ENCODE measurements around the gene GPR176. TPM values are rescaled to one million over a fixed set of nuclear protein-coding genes. Genes with fewer than 3 reads are reported as not detected.

Gene GPR176
- polyA plus RNA-seq, 1 donor from 2014 or later = 8.3 TPM

GRCh38 chr15:39968273-39969001, 48.4 kb upstream of the GPR176 start:
- Histone ChIP-seq H3K9ac (ENCODE audit: low read length) (no peak overlapping the region), H3K27ac (ENCODE audit: low read length) (no peak overlapping the region), H3K4me2 (ENCODE audit: low read length) (no peak overlapping the region), H3K27me3 (ENCODE audit: insufficient read depth, low read depth, low read length) (no peaks in the 10 kb centered on the region), H3K36me3 (ENCODE audit: insufficient read depth, low read length) (no peaks in the 10 kb centered on the region), H3F3A (ENCODE audit: insufficient read depth, low read length, poor library complexity, severe bottlenecking) (no peaks in the 10 kb centered on the region), H2AFZ (ENCODE audit: low read depth, low read length) (no peak overlapping the region), H3K4me3 (ENCODE audit: low read length) (no peak overlapping the region), H3K9me3 (ENCODE audit: low read length) (no peaks in the 10 kb centered on the region), H4K20me1 (ENCODE audit: insufficient read depth) (no peaks in the 10 kb centered on the region), H3K79me2 (replicated peaks; ENCODE audit: insufficient read depth, low read length) (no peaks in the 10 kb centered on the region), H3K9me2 (ENCODE audit: insufficient read depth, low read length) (no peaks in the 10 kb centered on the region)
- no peak for TF ChIP-seq SMC3 (conservative IDR thresholded peaks at IDR 0.05; ENCODE audit: poor library complexity)
- TF ChIP-seq EP300 (conservative IDR thresholded peaks at IDR 0.05; ENCODE audit: poor library complexity, severe bottlenecking) = no peak
- no peak for TF ChIP-seq EZH2 (IDR thresholded peaks at IDR 0.05; ENCODE audit: borderline replicate concordance, insufficient read depth, low read length, poor library complexity, severe bottlenecking)
- TF ChIP-seq, protein P1, sequence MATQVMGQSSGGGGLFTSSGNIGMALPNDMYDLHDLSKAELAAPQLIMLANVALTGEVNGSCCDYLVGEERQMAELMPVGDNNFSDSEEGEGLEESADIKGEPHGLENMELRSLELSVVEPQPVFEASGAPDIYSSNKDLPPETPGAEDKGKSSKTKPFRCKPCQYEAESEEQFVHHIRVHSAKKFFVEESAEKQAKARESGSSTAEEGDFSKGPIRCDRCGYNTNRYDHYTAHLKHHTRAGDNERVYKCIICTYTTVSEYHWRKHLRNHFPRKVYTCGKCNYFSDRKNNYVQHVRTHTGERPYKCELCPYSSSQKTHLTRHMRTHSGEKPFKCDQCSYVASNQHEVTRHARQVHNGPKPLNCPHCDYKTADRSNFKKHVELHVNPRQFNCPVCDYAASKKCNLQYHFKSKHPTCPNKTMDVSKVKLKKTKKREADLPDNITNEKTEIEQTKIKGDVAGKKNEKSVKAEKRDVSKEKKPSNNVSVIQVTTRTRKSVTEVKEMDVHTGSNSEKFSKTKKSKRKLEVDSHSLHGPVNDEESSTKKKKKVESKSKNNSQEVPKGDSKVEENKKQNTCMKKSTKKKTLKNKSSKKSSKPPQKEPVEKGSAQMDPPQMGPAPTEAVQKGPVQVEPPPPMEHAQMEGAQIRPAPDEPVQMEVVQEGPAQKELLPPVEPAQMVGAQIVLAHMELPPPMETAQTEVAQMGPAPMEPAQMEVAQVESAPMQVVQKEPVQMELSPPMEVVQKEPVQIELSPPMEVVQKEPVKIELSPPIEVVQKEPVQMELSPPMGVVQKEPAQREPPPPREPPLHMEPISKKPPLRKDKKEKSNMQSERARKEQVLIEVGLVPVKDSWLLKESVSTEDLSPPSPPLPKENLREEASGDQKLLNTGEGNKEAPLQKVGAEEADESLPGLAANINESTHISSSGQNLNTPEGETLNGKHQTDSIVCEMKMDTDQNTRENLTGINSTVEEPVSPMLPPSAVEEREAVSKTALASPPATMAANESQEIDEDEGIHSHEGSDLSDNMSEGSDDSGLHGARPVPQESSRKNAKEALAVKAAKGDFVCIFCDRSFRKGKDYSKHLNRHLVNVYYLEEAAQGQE (IDR thresholded peaks at IDR 0.05; ENCODE audit: borderline replicate concordance) = no peak
- TF ChIP-seq POLR2AphosphoS5 (IDR thresholded peaks at IDR 0.05) = no peak
- no peak for TF ChIP-seq MXI1 (conservative IDR thresholded peaks at IDR 0.05; ENCODE audit: poor library complexity, severe bottlenecking)
- no peak for TF ChIP-seq RAD21 (conservative IDR thresholded peaks at IDR 0.05)
- TF ChIP-seq CTCF (IDR thresholded peaks at IDR 0.05; ENCODE audit: poor library complexity, severe bottlenecking) = no peak
- no peak for TF ChIP-seq TAF1 (IDR thresholded peaks at IDR 0.05; ENCODE audit: low read depth)

DNA sequence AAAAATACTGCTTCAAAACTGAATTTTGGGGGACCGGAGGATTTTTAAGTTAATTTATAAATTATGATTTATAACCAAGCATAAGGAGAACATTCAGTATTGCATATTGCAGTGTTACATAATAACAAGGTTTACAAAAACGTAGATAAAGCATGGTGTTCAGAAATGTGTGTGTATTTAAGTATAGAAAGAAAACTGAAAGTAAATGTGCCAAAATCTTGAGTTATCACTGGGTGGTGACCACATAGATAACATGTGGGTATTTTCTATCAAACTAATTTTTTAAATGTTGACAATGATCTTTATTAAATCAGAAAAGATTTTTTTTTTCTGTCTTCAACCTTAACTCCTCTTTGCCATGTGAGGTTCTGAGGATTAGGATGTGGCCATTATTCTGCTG, 46.5 kb upstream of the GPR176 start:
- Histone ChIP-seq H2AFZ (ENCODE audit: low read depth, low read length) (no peak overlapping the region), H3K79me2 (replicated peaks; ENCODE audit: insufficient read depth, low read length) (no peaks in the 10 kb centered on the region), H3K36me3 (ENCODE audit: insufficient read depth, low read length) (no peaks in the 10 kb centered on the region), H3K9me3 (ENCODE audit: low read length) (no peaks in the 10 kb centered on the region), H3K9me2 (ENCODE audit: insufficient read depth, low read length) (no peaks in the 10 kb centered on the region), H3K4me3 (ENCODE audit: low read length) (no peak overlapping the region), H3K27ac (ENCODE audit: low read length) (no peak overlapping the region), H3K27me3 (ENCODE audit: insufficient read depth, low read depth, low read length) (no peaks in the 10 kb centered on the region), H4K20me1 (ENCODE audit: insufficient read depth) (no peaks in the 10 kb centered on the region), H3F3A (ENCODE audit: insufficient read depth, low read length, poor library complexity, severe bottlenecking) (no peaks in the 10 kb centered on the region), H3K9ac (ENCODE audit: low read length) (no peak overlapping the region), H3K4me2 (ENCODE audit: low read length) (no peak overlapping the region)
- TF ChIP-seq EZH2 (IDR thresholded peaks at IDR 0.05; ENCODE audit: borderline replicate concordance, insufficient read depth, low read length, poor library complexity, severe bottlenecking) = no peak
- TF ChIP-seq, protein P1 (IDR thresholded peaks at IDR 0.05; ENCODE audit: borderline replicate concordance) = no peak
- no peak for TF ChIP-seq MXI1 (conservative IDR thresholded peaks at IDR 0.05; ENCODE audit: poor library complexity, severe bottlenecking)
- no peak for TF ChIP-seq TAF1 (IDR thresholded peaks at IDR 0.05; ENCODE audit: low read depth)
- TF ChIP-seq EP300 (conservative IDR thresholded peaks at IDR 0.05; ENCODE audit: poor library complexity, severe bottlenecking) = no peak
- TF ChIP-seq SMC3 (conservative IDR thresholded peaks at IDR 0.05; ENCODE audit: poor library complexity) = no peak
- no peak for TF ChIP-seq RAD21 (conservative IDR thresholded peaks at IDR 0.05)
- TF ChIP-seq CTCF (IDR thresholded peaks at IDR 0.05; ENCODE audit: poor library complexity, severe bottlenecking) = no peak
- TF ChIP-seq POLR2AphosphoS5 (IDR thresholded peaks at IDR 0.05) = no peak
